GM18498 (cell line): Measurements from ENCODE around the gene PDK2.

Experiments
- ATAC-seq: cut with Tn5 transposase; IDR thresholded peaks from one replicate; pipeline ENCODE4 v1.9.1; 2021; ENCODE audit warnings: mild to moderate bottlenecking, moderate library complexity; ENCODE audit not compliant: unreplicated experiment

Gene PDK2

DNA sequence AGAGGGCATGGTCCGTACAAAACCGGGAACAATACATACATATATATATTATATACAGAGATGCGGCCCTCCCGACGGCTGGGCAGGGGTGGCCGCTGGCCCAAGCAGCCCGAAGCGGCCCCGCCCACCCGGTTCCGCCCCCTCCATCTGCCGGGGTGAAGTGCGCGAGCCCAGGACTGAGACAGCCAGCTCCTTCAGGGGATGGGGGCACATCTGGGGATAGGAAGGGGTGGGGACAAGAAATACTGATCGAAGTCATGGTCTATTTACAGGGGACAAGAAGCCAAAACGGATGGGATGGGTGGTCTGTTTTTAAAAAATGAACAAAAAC, 38.6 kb downstream of the PDK2 start:
- no peak for ATAC-seq

DNA sequence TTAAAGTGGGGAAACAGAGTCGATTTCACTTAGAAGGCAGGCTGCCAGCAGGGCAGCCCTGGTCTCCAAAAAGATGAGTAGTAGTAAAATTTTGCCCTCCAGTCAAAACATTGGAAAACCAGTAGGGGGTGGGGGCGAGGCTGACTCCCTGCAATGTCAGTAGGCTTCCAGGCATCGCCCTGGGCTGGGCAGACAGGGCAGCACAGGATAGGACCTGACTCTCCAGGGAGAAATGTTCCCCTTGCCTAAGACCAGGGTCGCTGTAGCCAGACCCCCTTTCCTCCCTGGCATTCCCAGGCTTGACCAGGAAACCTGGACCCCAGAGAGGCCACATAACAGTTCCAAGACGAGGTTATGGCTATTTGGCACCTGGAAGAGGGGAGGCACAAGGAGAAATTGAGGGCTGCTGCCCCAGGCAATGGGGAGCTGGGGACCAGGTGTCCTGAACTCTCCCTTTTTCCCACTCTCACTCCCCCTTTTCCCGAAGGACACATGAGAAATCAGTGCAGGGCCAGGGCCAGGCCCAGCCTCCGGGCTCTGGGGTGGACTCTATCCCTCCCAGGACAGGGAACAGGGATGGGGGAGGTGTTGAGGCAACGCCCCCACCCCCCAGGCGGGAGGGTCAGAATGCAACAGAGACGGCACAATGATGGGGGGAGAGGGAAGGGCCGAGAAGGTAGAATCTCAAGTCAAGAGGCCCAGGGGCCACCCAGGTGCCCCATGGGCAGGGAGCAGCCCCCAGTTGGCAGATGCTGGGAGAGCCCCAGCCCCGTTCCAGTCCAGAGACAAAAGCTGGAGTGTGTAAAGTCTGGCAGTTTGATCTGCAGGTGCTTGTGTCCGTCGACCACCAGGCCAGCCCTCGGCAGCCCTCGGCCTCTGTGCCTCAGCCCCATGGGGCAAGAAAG, 39.3 kb downstream of the PDK2 start:
- no peak for ATAC-seq

DNA sequence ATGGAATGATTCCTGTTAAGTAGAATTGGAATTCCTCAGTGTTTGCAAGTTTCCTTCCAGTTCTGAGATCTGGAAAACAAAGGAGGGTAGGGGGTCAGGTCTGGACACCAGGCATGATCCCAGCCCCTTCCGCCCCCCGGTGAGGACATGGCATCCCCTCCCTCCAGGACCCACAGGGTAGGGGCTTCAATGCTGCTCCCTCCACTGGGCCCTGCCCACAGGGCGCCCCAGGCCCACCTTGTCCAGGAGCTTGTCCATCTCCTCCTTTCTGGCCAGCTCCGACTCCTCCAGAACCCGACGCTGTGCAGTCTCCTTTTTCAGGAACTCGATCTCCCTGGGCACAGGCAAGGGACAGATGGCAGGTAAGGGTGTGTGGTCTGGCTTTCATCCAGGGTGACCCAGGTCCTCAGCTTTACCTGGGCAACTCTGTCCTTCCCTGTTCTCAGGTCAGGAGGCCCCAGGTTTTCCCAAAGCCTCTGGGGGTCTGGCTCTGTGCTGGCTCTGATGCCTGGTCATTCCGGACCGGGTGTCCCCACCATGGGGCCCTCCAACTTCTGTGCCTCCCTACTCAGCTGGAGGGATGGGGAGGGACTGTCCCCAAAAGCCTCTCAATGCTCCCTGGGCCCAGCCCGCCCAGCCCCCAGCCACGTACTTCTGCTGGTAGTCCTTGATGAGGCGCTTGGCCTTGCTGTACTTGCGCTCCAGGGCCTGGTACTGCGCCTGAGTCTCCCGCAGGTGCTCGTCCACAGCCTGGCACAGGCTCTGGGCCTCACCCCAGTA, 40.4 kb downstream of the PDK2 start:
- ATAC-seq = no peak

DNA sequence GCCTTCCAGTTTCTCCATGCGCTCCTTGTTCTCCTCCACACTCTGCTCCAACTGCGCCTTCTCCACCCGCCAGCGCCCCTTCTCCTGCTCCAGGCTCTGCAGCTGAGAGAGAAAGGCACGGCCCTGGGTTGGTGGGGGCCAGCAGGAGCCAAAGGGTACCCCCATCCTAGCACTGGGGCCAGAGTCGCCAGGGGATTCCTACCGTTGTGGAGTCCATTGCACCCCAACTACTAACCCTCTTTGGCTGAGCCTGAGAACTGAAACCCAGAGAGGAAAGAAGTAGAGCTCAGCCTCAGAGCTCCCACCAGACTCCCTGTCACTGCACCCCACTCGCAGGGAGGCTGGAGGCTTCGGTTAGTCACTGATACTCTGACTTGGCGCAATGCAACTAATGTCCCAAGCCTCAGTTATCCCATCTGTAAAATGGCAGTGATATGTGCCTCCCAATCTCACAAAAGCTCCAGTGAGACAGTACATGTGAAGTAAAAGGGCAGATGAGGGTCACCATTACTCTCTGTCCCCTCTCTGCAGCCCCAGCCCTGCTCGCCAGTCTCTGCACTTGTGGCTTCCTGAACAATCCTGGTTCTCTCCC, 41.0 kb downstream of the PDK2 start:
- no peak for ATAC-seq

DNA sequence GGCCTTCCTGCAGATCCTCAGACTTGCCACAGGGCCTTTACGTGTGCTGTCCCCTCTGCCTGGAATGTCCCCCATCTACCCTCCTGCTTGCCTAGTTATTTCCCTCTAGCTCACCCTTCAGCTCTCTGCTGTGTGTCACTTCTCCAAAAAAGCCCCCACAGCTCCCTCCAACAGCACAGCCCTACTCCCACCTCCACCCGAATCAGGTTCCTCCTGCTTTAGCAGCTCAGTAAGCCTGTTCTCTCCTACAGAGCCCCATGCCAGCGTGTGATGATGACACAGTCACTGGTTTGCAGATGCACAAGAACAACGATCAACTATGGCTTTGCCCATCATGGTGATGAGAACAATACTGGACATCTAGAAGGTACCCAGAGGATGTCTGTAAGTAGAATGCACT, 41.9 kb downstream of the PDK2 start:
- ATAC-seq = no peak

DNA sequence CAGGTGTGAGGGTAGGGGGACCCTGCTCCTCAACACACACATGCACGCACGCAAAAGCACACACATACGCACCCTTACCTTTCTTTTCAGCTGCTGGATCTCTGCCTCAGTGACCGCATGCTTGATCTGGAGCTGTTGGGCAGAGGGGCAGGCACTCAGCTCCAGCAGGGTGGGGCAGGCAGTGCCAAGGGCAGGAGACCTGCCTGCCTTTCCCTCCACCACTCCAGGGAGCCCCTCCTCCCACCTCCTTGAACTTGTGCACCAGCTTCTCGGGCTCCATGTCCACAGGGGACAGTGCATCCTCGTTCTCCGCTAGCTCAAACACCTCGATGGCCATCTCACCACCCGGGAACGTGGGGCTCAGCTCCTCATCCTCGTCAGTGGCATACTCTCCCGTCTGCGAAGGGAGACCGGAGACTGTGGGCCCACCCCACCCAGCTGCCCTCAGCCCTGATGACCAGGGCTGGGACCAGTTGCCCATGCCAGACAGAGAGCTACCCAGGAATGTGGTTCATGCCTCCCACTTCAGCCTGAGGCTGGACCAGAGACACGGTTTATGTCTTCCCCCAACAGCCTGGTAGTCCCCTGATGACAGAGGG, 44.1 kb downstream of the PDK2 start:
- no peak for ATAC-seq

DNA sequence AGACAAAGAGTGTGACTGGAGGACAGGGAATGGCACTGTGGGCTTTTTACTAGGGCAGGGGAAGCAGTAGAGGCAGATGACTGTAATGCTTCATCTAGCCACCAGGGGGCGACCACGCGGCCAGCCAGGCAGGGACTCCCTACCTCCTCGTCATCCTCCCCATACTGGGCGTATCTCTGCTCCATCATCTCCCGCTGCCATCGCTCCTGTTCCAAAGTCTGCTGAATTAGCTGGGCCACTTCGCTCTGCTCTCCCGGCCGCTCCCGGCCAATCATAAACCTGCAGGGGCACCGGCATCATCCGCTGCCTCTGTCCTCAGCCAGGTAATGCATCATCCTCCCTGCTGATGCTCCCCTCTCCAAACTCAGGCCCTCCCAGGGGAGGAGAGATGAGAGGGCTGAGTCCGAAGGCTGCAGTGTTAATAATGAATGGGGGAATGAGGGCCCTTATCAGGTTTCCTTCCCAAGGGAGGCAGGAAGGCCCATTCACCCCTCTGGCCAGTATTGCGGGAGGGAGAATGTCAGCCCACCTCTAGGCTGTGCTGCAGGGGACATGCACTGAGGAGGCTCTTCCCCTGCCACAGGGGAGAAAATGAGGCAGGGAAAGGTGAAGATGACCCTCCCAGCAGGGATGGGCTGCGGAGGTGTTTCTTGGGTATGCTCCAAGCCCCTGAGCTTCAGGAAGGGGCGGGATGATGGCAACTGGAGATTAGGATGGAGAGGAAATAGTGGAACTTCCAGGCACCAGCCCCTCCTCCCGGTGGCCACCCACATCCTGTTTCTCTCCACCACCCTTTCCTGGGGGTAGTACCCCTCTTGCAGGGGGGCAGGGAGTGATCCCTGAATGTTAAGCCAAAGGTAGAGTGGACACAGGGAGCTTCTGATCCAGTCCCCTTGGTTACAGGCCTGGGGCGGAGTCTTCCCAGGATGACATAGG, 45.1 kb downstream of the PDK2 start:
- peak; percentile 62 for ATAC-seq

DNA sequence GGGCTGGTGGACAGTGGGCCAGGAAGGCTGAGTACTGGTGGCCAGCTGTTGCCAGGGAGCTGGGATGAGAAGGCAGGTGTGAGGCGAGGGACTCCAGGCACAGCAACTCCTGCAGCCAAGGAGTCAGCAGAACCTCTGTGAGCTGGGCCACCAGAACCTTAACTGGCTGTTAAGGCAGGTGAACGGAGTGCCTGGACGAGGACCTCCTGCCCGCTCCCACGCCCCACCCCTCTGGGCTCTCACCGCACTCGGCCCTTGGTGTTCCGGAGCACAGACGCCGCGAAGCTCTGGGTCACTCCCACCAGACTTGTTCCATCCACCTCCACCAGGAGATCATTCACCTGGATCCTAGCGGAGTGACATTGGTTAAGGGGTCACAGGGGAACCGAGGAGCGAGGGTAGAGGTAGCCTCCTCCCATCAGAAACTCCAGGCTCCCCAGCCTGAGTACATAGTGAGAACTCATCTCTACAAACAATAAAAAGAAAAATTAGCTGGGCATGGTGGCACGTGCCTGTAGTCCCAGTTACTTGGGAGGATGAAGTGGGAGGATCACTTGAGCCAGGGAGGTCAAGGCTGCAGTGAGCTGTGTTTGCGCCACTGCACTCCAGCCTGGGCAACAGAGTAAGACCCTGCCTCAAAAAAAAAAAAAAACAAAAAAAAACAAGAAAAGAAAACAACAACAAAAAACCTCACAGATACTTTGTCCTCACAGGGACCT, 46.0 kb downstream of the PDK2 start:
- ATAC-seq = no peak

DNA sequence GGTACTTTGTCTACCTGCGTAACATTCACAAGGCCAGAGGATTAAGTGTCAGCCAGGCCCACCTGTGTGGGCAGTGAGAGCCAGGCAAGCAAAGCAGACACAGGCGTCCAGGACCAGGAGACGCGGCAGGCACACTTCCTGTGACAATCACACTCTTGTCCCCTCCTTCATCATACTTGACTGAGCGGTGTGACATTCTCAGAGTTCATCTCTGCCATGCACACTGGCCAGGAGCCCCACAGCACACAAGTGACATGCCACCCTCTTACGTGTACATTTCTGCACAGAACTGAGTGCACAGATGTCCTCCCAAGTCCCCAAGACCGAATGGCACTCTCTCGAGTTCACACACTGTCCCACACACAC, 46.6 kb downstream of the PDK2 start:
- no peak for ATAC-seq

DNA sequence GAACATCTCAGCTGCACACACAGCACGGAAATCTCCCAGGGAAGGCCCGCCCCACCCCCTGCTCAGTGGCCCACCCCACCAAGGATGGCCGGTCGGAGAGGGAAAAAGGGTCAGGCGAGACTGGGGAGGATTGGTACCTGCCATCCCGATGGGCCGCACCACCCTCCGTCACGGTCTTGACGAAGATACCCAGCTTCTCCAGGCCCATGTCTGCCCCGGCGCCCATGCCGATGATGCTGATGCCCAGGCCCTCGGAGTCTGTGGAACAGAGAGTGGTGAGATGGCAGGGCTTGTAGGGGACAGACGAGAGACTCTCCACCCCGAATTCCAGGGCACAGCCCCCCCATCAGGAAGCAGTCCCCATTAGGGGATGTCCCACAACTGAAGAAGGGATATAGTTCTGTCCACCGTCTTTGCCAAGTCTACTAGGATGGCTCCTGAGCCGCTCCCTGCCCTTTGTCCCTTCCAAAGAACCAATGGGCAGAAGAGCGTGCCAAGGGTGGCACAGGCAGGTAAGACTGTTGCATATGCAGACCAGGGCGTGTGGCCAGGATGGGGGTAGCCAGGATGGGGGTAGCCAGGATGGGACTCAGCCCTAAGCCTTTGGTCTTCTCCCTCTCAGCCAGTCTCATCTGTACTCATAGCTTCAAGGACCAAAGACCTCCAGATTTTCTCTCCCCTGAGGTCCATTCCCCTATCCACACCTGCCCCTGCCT, 48.5 kb downstream of the PDK2 start:
- no peak for ATAC-seq

DNA sequence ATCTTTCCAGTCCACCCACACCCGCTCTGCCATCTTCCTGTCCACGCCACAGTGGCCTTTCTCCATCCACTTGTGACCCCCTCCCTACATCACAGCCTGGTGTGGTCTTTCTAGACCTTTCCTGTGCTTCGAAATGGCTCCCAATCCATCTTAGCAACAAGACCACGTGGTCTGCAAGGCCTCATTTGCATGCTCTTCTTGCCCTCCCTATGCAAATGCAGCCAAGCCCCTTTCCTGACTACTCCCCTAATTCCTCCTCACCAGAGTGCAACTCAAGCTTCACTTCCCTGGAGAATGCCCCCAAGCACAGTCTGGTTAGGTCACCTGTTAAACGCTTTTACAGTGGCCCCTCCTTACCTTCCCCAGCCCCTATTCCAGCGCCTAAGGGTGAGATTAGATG, 49.2 kb downstream of the PDK2 start:
- ATAC-seq = no peak

DNA sequence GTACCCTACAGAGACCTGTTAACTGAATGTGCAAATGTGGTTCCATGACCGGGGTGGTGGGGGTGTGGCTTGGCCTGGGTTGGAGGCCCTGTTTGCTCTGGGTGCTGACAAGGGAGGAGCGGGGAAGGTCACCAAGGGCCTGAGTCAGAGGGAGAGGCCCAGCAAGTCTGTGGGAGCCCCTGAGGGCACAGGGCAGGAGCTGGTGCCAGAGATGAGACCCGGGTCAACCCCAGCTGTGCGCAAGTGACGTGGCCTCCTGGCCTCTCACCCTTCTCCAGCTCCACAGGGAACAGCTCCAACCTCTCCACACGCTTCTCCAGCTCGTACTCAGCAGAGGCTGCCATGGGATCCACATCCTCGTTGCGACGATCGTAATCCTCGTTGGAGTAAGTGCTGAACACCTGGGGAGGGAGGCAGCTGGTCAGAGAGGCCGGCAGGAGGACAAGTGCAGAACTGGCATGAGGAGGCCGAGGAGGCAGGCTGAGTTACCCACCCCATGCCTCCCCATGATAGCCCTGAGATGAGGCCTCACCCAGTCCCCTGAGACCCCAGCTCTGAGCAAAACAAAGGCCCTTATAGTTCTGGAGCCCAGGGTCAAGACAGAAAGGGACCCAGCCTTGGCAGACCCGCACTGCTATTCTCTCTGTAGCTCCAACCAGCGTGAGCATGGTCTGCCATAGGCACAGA, 49.8 kb downstream of the PDK2 start:
- no peak for ATAC-seq

DNA sequence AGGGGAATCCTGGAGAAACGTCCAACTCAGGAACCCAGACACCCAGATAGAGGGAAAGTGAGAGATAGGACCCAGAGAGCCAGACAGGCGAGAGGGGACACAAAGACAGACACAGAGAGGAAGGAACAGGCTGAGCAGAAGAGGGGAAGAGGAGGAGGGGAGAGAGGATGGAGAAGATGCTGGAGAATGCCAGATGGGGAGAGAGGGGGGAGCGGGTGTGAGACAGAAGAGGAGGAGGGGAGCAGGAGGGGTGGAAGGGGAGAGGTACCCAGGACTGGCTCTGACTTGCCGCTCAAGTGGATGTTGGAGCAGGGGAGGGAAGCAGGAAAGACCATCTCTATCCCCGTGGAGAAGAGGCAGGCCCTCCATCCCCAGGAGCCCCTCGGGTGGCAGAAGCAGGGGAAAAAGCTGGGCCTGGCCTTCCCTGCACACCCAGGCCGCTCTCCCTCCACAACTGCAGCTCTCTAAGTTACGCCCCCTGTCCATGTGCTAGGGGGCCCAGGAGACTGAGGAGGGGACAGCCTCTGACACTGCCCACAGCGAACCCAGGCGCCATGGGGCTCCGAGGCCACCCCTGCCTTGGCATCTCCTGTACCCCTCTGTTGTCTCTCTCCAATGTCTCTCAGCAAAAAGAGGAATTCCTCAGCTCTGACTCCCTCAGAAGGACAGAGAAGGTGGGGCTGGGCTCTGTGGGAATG, 50.5 kb downstream of the PDK2 start:
- ATAC-seq = no peak

DNA sequence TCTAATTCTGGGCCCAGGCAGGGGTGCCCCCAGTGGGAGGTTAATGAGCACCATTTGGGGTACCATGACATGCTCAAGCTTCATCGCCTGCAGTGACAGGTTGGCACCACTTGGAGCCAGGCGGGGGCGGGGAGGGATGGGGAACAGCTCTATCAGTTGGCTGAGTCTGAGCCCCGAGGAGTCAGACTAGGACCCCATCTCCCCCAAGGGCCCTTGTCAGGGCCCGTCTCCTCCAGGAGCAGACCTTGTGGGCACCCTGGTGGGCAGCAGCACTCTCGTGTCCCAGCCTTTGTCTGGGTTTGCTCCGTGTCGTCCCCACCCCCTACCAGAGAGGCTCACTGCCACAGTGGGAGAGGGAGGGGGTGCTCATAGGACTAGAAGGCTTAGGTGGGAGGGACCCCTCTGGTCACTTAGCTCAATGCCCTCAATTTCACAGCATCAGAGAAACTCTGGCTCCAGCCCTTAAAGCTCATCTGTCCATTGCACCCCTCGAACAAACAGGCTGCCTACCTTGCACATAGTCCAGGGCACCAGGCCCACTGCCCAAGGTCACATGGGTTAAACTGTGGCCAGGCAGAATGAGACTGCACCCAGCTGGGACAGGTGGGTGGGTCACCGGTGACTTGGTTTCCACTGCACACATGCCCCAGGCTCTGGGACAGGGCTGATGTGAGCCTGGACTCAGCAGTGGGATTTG, 51.2 kb downstream of the PDK2 start:
- ATAC-seq = no peak

DNA sequence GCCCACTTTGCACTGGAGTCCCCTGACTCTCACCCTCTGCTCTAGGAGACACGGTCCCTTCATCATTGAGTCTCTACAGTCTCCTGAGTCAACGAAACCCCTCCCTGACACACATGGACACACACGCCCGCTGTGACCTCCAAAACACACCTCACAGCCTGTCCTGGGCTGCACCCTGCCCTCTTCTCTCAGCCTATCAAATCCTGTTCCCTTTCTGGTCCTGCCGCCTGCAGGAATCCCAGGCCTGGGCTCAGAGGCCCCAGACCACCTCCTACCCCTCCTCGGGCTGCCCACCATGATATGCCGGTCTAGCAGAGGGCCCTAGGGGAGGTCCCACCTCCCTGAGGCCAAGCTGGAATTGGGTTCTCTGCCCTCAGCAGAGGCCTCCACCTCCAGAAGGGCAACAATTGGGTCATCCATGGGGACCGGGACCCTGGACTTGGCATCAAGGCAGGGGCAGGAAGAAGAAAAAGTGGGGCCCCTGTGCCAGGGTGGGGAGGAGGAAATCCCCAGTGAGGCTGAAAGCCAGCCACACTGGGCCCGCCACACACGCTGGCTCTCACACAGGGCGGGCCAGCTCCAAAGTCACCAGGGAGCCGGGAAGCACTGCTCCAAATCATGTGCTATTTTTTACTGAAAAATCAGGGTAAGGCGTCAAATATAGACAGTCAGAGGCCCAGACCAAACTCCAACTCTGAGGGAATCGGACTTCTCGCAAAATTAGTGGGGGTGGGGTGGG, 51.9 kb downstream of the PDK2 start:
- no peak for ATAC-seq

DNA sequence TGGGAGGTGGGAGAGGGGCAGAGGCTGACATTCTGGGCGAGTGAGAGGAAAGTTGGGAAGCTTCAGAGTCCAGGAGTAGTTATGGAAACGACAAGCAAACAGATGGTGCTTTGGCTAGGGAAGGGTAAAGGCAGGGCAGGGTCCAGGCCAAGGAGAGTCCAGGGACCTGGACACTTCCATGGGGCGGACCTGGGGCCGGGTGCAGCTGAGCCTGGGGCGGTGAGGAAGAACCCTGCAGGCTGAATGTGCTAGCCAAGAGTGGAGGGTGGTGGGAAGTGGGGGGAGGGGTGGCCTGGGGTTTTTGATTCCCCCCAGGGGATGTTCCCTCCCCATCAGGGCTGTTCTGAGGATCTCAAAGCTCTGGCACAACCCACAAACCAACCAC, 52.7 kb downstream of the PDK2 start:
- ATAC-seq = no peak
